H1 (cell line): Measurements from ENCODE around the gene CASQ2. TPM values are rescaled to one million over a fixed set of nuclear protein-coding genes. Genes with fewer than 3 reads are reported as not detected.

Experiments used
- CTCF ChIA-PET: fragments of 300-600 bp; sonication (Branson Sonifier 250); formaldehyde crosslinking; loops from one replicate; lab custom pipeline; 2021; ENCODE audit not compliant: partially characterized antibody; lab: Charles Lee
- POLR2A ChIA-PET: fragments of 300-600 bp; sonication (Branson Sonifier 250); formaldehyde crosslinking; loops from one replicate; lab custom pipeline; 2021; ENCODE audit warnings: inconsistent platforms; ENCODE audit not compliant: partially characterized antibody; lab: Charles Lee
- DNase-seq, 2 experiments: peaks; one replicate each; pipeline versions ENCODE4 v3.0.0 to v3.0.0-alpha.2; 2010 to 2022; ENCODE audit warnings: low spot score in 2 of 2, low read depth in 1 of 2, mixed read lengths in 1 of 2
- FAIRE-seq: peaks from 2 replicates; lab custom pipeline; 2011; peaks lifted over from hg19 to GRCh38; lab: Jason Lieb, UNC
- H2AFZ ChIP-seq: 2 replicates; pipeline ENCODE4 v1.8.1; 2012; ENCODE audit warnings: low read length, inconsistent platforms
- H2AK5ac ChIP-seq: 2 replicates; pipeline ENCODE4 v1.6.1; 2013; ENCODE audit warnings: low read depth, low read length
- H2BK120ac ChIP-seq: replicated peaks from 2 replicates; pipeline ENCODE3; 2013; ENCODE audit warnings: low read depth, low read length, inconsistent platforms
- H2BK12ac ChIP-seq: 2 replicates; pipeline ENCODE4 v1.6.1; 2013; ENCODE audit warnings: low read depth, low read length
- H2BK15ac ChIP-seq: 2 replicates; pipeline ENCODE4 v1.6.1; 2013; ENCODE audit warnings: low read length
- H2BK20ac ChIP-seq: 2 replicates; pipeline ENCODE4 v1.6.1; 2013; ENCODE audit warnings: low read length
- H2BK5ac ChIP-seq: 2 replicates; pipeline ENCODE4 v1.6.1; 2013; ENCODE audit warnings: low read depth, low read length
- H3K14ac ChIP-seq: 2 replicates; pipeline ENCODE4 v1.6.1; 2013; ENCODE audit warnings: inconsistent platforms; ENCODE audit not compliant: insufficient read length
- H3K18ac ChIP-seq: 2 replicates; pipeline ENCODE4 v1.6.1; 2013; ENCODE audit warnings: low read length; ENCODE audit errors: extremely low read depth
- H3K23ac ChIP-seq: 2 replicates; pipeline ENCODE4 v1.6.1; 2013; ENCODE audit warnings: inconsistent platforms; ENCODE audit not compliant: insufficient read length
- H3K23me2 ChIP-seq: 2 replicates; pipeline ENCODE4 v1.6.1; 2013; ENCODE audit warnings: low read depth, low read length
- H3K27ac ChIP-seq: 2 replicates; pipeline ENCODE4 v1.6.1; 2011; ENCODE audit warnings: low read depth, low read length, inconsistent platforms
- H3K27me3 ChIP-seq, 4 experiments: replicated peaks in 1 of 4; 1 replicate in 1 of 4; 2 replicates in 3 of 4; pipeline versions ENCODE4 v1.6.1 to v1.8.1; 2011 to 2013; ENCODE audit warnings: low read length in 3 of 4, mild to moderate bottlenecking in 3 of 4, inconsistent platforms in 2 of 4, mixed read lengths in 2 of 4, moderate library complexity in 1 of 4; ENCODE audit not compliant: control insufficient read depth in 3 of 4, insufficient read depth in 3 of 4; ENCODE audit errors: extremely low read depth in 1 of 4
- H3K36me3 ChIP-seq, 4 experiments: 2 replicates each; pipeline versions ENCODE4 v1.6.1 to v1.8.1; 2011 to 2013; ENCODE audit warnings: mild to moderate bottlenecking in 4 of 4, low read length in 3 of 4, moderate library complexity in 2 of 4, control low read depth in 1 of 4, inconsistent platforms in 1 of 4; ENCODE audit not compliant: insufficient read depth in 4 of 4, control insufficient read depth in 2 of 4
- H3K4ac ChIP-seq: replicated peaks from 2 replicates; pipeline ENCODE3; 2013; ENCODE audit warnings: low read length, low read depth, mixed read lengths, inconsistent platforms; ENCODE audit not compliant: insufficient read length
- H3K4me1 ChIP-seq, 4 experiments: replicated peaks in 1 of 4; 1 replicate in 1 of 4; 2 replicates in 3 of 4; pipeline versions ENCODE4 v1.6.1 to v1.8.1; 2011 to 2013; ENCODE audit warnings: low read length in 3 of 4, inconsistent platforms in 2 of 4, mixed read lengths in 1 of 4; ENCODE audit not compliant: insufficient read depth in 4 of 4, control insufficient read depth in 3 of 4
- H3K4me2 ChIP-seq, 2 experiments: 2 replicates each; pipeline versions ENCODE4 v1.6.1 to v1.8.1; 2011 to 2013; ENCODE audit warnings: low read depth in 2 of 2, low read length in 2 of 2, control low read depth in 1 of 2, inconsistent platforms in 1 of 2, mild to moderate bottlenecking in 1 of 2; ENCODE audit not compliant: insufficient read depth in 1 of 2
- H3K4me3 ChIP-seq, 4 experiments: fragments of 200-600, 300-600 bp in 1 of 4; sonication (generic), shearing (Covaris generic), sonication (Bioruptor Twin) in 1 of 4; 2 replicates each; pipeline versions ENCODE4 v1.5.1 to v1.8.1; 2011 to 2016; ENCODE audit warnings: low read length in 4 of 4, low read depth in 3 of 4, control low read depth in 2 of 4, inconsistent platforms in 2 of 4, mild to moderate bottlenecking in 2 of 4, mixed read lengths in 1 of 4, moderate library complexity in 1 of 4; ENCODE audit not compliant: insufficient read depth in 2 of 4; ENCODE audit errors: extremely low read depth in 1 of 4
- H3K56ac ChIP-seq: replicated peaks from 2 replicates; pipeline ENCODE3; 2013; ENCODE audit warnings: low read depth, mild to moderate bottlenecking, mixed read lengths, low read length, inconsistent platforms; ENCODE audit not compliant: insufficient read length
- H3K79me1 ChIP-seq: 2 replicates; pipeline ENCODE4 v1.6.1; 2013; ENCODE audit warnings: low read depth, low read length, control low read depth
- H3K79me2 ChIP-seq, 2 experiments: 2 replicates each; pipeline versions ENCODE4 v1.6.1 to v1.8.1; 2012 to 2013; ENCODE audit warnings: low read length in 2 of 2, mild to moderate bottlenecking in 2 of 2, inconsistent platforms in 1 of 2; ENCODE audit not compliant: insufficient read depth in 2 of 2, control insufficient read depth in 1 of 2
- H3K9ac ChIP-seq, 4 experiments: replicated peaks in 1 of 4; 1 replicate in 1 of 4; 2 replicates in 3 of 4; pipeline versions ENCODE4 v1.6.1 to v1.8.1; 2011 to 2013; ENCODE audit warnings: low read depth in 3 of 4, low read length in 3 of 4, control low read depth in 2 of 4, mild to moderate bottlenecking in 2 of 4, moderate library complexity in 2 of 4, inconsistent platforms in 1 of 4; ENCODE audit errors: extremely low read depth in 1 of 4
- H3K9me3 ChIP-seq, 2 experiments: 2 replicates each; pipeline versions ENCODE4 v1.6.1 to v1.8.1; 2012 to 2013; ENCODE audit warnings: mild to moderate bottlenecking in 2 of 2, moderate library complexity in 2 of 2, control low read depth in 1 of 2, inconsistent platforms in 1 of 2, low read depth in 1 of 2, low read length in 1 of 2, mixed read lengths in 1 of 2; ENCODE audit not compliant: insufficient read depth in 2 of 2
- H4K20me1 ChIP-seq, 2 experiments: replicated peaks in 1 of 2; 2 replicates each; pipeline versions ENCODE3 to v1.8.1; 2011 to 2013; ENCODE audit warnings: inconsistent platforms in 2 of 2, low read length in 2 of 2, mild to moderate bottlenecking in 1 of 2; ENCODE audit not compliant: insufficient read depth in 2 of 2, control insufficient read depth in 1 of 2
- H4K5ac ChIP-seq: 2 replicates; pipeline ENCODE4 v1.6.1; 2013; ENCODE audit warnings: low read length, low read depth, mixed read lengths, inconsistent platforms; ENCODE audit not compliant: insufficient read length
- H4K8ac ChIP-seq: 2 replicates; pipeline ENCODE4 v1.8.0; 2013; ENCODE audit warnings: mild to moderate bottlenecking, moderate library complexity, low read length, inconsistent platforms; ENCODE audit not compliant: insufficient read depth; ENCODE audit errors: extremely low read depth
- H4K91ac ChIP-seq: replicated peaks from 2 replicates; pipeline ENCODE3; 2013; ENCODE audit warnings: low read length, mixed read lengths, inconsistent platforms; ENCODE audit not compliant: insufficient read length
- RNF2 ChIP-seq: fragments of 200-900, 300-1000 bp; sonication (generic); IDR thresholded peaks from 2 replicates; pipeline ENCODE4 v1.7.1; 2016; ENCODE audit warnings: borderline replicate concordance, low read depth, mild to moderate bottlenecking, antibody characterized with exemption, low read length; ENCODE audit not compliant: poor library complexity, severe bottlenecking; ENCODE audit errors: missing control alignments
- WGBS, 2 experiments: shearing (Covaris generic) in 1 of 2; methylation state at CpG; one replicate each; pipeline versions ENCODE4 v1.1.6 to v1.1.7; 2013 to 2015; ENCODE audit warnings: low lambda C conversion rate in 2 of 2, mixed read lengths in 2 of 2, inconsistent platforms in 1 of 2, low coverage in 1 of 2, missing lambda C conversion rate in 1 of 2; ENCODE audit not compliant: insufficient replicate concordance in 2 of 2, insufficient coverage in 1 of 2, insufficient read length in 1 of 2; ENCODE audit errors: extremely low coverage in 1 of 2, missing lambda C conversion rate in 1 of 2; 5-methylcytosine and 5-hydroxymethylcytosine counted together
- polyA plus RNA-seq, 7 experiments: library from polyadenylated mRNA; depleted of rRNA in 3 of 7; stranded (reverse) in 5 of 7; unstranded in 2 of 7; fragments of >200 nt in 5 of 7; fragments of 200-250 nt in 2 of 7; gene quantifications; 1 replicate in 5 of 7; 2 replicates in 1 of 7; 4 replicates in 1 of 7; pipeline versions ENCODE4 v1.2.1 to v1.2.3, GENCODE V29; 2011 to 2013; ENCODE audit warnings: missing spikeins in 2 of 7, mixed read lengths in 2 of 7
- total RNA-seq: library from RNA; stranded (reverse); fragmentation: NEBNext Ultra II Directional; extraction: Animal tissue kit (Norgen Biotek cat#: 25700); gene quantifications from 2 replicates; pipeline ENCODE4 v1.2.1, GENCODE V29; 2021
- TF ChIP-seq, protein P1 (sequence below), 3 experiments: IDR thresholded peaks; 1 replicate in 2 of 3; 2 replicates in 1 of 3; pipeline versions ENCODE4 v1.5.1 to v1.6.1; 2011; ENCODE audit warnings: low read length in 3 of 3, mild to moderate bottlenecking in 3 of 3, inconsistent platforms in 2 of 3, low read depth in 1 of 3, moderate library complexity in 1 of 3; ENCODE audit not compliant: insufficient read depth in 1 of 3; ENCODE audit errors: control extremely low read depth in 1 of 3

Gene CASQ2
- total and polyA plus RNA-seq, 2 of the 8 experiments (the other 6 are each of a cell fraction or from before 2014, with no cell fraction given), result not detected

DNA sequence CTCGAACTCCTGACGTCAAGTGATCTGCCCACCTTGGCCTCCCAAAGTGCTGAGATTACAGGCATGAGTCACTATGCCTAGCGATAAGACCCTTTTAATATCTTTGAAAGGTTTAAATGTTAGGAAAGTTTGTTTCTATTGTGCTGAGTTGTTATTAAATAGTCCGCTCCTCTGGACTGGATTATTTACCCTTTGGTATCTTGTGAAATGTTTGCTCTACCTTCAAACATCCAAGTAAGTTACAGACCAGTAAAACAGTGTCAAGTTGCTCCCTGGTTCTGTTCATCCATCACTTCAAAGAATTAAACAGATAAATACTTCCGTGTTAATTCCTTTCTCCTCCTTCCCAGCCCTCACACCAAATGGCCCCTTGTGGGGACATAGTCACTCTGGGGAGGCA, 44.8 kb downstream of the CASQ2 start:
- H3K4me3 ChIP-seq, result no peak overlapping the region
- H4K8ac ChIP-seq, result no peak overlapping the region
- H3K79me1 ChIP-seq, result no peaks in the 10 kb centered on the region
- no peaks in the 10 kb centered on the region for H3K23me2 ChIP-seq
- no peak overlapping the region for H3K27ac ChIP-seq
- no peak overlapping the region for H2BK120ac ChIP-seq
- H3K79me2 ChIP-seq, result no peaks in the 10 kb centered on the region
- no peak overlapping the region for H3K4me2 ChIP-seq
- no peak overlapping the region for H2BK20ac ChIP-seq
- no peak overlapping the region for H4K91ac ChIP-seq
- no peaks in the 10 kb centered on the region for H3K27me3 ChIP-seq
- CTCF ChIA-PET, result interaction anchor here (1.0 to 2.5 kb wide), 7 partner anchors 9 to 48 kb away, joined by 3 to 9 read pairs (median 7); no protein-coding TSS in a partner anchor
- H3K9ac ChIP-seq, result no peak overlapping the region
- no peak overlapping the region for H3K18ac ChIP-seq
- 94% methylated on average over 5 of the region's 5 CpGs; no CpG with 5 or more reads in 1 of the 2 experiments for WGBS, 2 experiments
- POLR2A ChIA-PET, result no interaction called here
- no peak overlapping the region for H2AFZ ChIP-seq
- no peaks in the 10 kb centered on the region for H4K20me1 ChIP-seq
- TF ChIP-seq, protein P1, sequence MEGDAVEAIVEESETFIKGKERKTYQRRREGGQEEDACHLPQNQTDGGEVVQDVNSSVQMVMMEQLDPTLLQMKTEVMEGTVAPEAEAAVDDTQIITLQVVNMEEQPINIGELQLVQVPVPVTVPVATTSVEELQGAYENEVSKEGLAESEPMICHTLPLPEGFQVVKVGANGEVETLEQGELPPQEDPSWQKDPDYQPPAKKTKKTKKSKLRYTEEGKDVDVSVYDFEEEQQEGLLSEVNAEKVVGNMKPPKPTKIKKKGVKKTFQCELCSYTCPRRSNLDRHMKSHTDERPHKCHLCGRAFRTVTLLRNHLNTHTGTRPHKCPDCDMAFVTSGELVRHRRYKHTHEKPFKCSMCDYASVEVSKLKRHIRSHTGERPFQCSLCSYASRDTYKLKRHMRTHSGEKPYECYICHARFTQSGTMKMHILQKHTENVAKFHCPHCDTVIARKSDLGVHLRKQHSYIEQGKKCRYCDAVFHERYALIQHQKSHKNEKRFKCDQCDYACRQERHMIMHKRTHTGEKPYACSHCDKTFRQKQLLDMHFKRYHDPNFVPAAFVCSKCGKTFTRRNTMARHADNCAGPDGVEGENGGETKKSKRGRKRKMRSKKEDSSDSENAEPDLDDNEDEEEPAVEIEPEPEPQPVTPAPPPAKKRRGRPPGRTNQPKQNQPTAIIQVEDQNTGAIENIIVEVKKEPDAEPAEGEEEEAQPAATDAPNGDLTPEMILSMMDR (IDR thresholded peaks at IDR 0.05; ENCODE audit: control extremely low read depth in 1 of 3, insufficient read depth in 1 of 3, low read depth in 1 of 3, low read length in 3 of 3), result no peak
- no peak for TF ChIP-seq RNF2
- H3K36me3 ChIP-seq, result no peaks in the 10 kb centered on the region
- no peak overlapping the region for H3K4ac ChIP-seq
- no peak overlapping the region for H3K14ac ChIP-seq
- H3K9me3 ChIP-seq, result no peaks in the 10 kb centered on the region
- FAIRE-seq, result no peak
- H3K4me1 ChIP-seq, result no peaks in the 10 kb centered on the region
- no peak overlapping the region for H2AK5ac ChIP-seq
- no peak overlapping the region for H3K23ac ChIP-seq
- DNase-seq, result no peak
- no peak overlapping the region for H2BK12ac ChIP-seq
- no peak overlapping the region for H3K56ac ChIP-seq
- no peak overlapping the region for H2BK5ac ChIP-seq
- no peak overlapping the region for H2BK15ac ChIP-seq
- no peak overlapping the region for H4K5ac ChIP-seq
